HG02623 (cell line): ENCODE results near the gene ZNF521.

Experiments used
- ATAC-seq: cut with Tn5 transposase; IDR thresholded peaks from one replicate; pipeline ENCODE4 v1.9.1; 2021; ENCODE audit warnings: moderate library complexity; ENCODE audit not compliant: unreplicated experiment

Gene ZNF521

GRCh38 chr18:25351777-25352628, at the start of gene ZNF521:
ZNF521 (minus strand) TSS chr18:25352166; CDS start chr18:25350946, 1,220 bp downstream.
- peak; percentile 76 for ATAC-seq

GRCh38 chr18:25399554-25399953, 47.6 kb upstream of the ZNF521 start:
- ATAC-seq, result no peak

- no peak for ATAC-seq
Observed at GRCh38 chr18:25392192-25392591, 40.2 kb upstream of the ZNF521 start.

GRCh38 chr18:25373432-25374179, 21.6 kb upstream of the ZNF521 start:
- ATAC-seq, result no peak

GRCh38 chr18:25370391-25370790, 18.4 kb upstream of the ZNF521 start:
- ATAC-seq, result no peak

GRCh38 chr18:25365242-25365641, 13.3 kb upstream of the ZNF521 start:
- ATAC-seq, result no peak

- no peak for ATAC-seq
Observed at GRCh38 chr18:25364732-25365131, 12.8 kb upstream of the ZNF521 start.

GRCh38 chr18:25360301-25360899, 8.4 kb upstream of the ZNF521 start:
- ATAC-seq, result no peak

GRCh38 chr18:25353080-25353479, 1.1 kb upstream of the ZNF521 start:
- no peak for ATAC-seq

GRCh38 chr18:25352629-25353005, 651 bp upstream of the ZNF521 start:
- ATAC-seq, result no peak

GRCh38 chr18:25351280-25351775, 638 bp downstream of the ZNF521 start:
- no peak for ATAC-seq

GRCh38 chr18:25350489-25351251, 1.3 kb downstream of the ZNF521 start:
- ATAC-seq, result peak; percentile 36

- no peak for ATAC-seq
Observed at GRCh38 chr18:25349926-25350487, 2.0 kb downstream of the ZNF521 start.

GRCh38 chr18:25349131-25349925, 2.6 kb downstream of the ZNF521 start:
- ATAC-seq, result no peak

- ATAC-seq, result no peak
Observed at GRCh38 chr18:25348386-25349130, 3.4 kb downstream of the ZNF521 start.

- no peak for ATAC-seq
Observed at GRCh38 chr18:25346561-25346960, 5.4 kb downstream of the ZNF521 start.

GRCh38 chr18:25345081-25345866, 6.7 kb downstream of the ZNF521 start:
- ATAC-seq, result no peak

- ATAC-seq, result no peak
Observed at GRCh38 chr18:25341831-25342230, 10.1 kb downstream of the ZNF521 start.
